Measurements from ENCODE around the gene SOAT1. TPM values are rescaled to one million over a fixed set of nuclear protein-coding genes. Genes with fewer than 3 reads are reported as not detected.

Gene SOAT1
- total RNA-seq, 1 experiment from 2014 or later: 7.5 TPM

GRCh38 chr1:179321533-179322216 lies 28.1 kb downstream of the SOAT1 start:
- Histone ChIP-seq H2BK15ac (ENCODE audit: low read depth, low read length) (no peak overlapping the region), H4K8ac (replicated peaks; ENCODE audit: insufficient read length, low read depth, low read length) (no peak overlapping the region), H3K27ac (ENCODE audit: insufficient read length, low read depth, low read length) (no peak overlapping the region), H2AK5ac (ENCODE audit: insufficient read length, low read length) (no peak overlapping the region), H2BK20ac (ENCODE audit: low read depth, low read length, poor library complexity, severe bottlenecking) (no peak overlapping the region), H3K23ac (ENCODE audit: insufficient read length, low read depth, low read length) (no peak overlapping the region), H3K23me2 (ENCODE audit: insufficient read length, low read depth, low read length, poor library complexity, severe bottlenecking) (no peaks in the 10 kb centered on the region), H3K9ac (ENCODE audit: extremely low read depth, insufficient read length, low read length) (no peak overlapping the region), H4K20me1 (ENCODE audit: control insufficient read depth, insufficient read depth, insufficient read length) (no peaks in the 10 kb centered on the region), H2AFZ (ENCODE audit: low read length) (no peak overlapping the region), H3K79me2 (ENCODE audit: insufficient read depth, low read length) (no peaks in the 10 kb centered on the region), H3K18ac (ENCODE audit: insufficient read length, low read depth, low read length) (no peak overlapping the region), H3K4me2 (ENCODE audit: insufficient read depth, insufficient read length, low read length) (no peak overlapping the region), H4K91ac (ENCODE audit: insufficient read length, low read depth, low read length) (no peak overlapping the region), H3K9me3 (ENCODE audit: control insufficient read depth, low read depth, low read length) (no peaks in the 10 kb centered on the region), H3K14ac (ENCODE audit: insufficient read depth, low read length) (no peak overlapping the region), H2BK5ac (ENCODE audit: insufficient read length, low read length) (no peak overlapping the region), H4K5ac (ENCODE audit: insufficient read length, low read depth, low read length) (no peak overlapping the region), H2BK120ac (ENCODE audit: low read depth, low read length, poor library complexity, severe bottlenecking) (no peak overlapping the region), H3K27me3 (ENCODE audit: insufficient read depth, low read length) (no peaks in the 10 kb centered on the region), H3K79me1 (ENCODE audit: insufficient read depth, low read depth, low read length, poor library complexity, severe bottlenecking) (no peaks in the 10 kb centered on the region), H3K4me1 (ENCODE audit: insufficient read depth, low read length) (no peaks in the 10 kb centered on the region), H3K56ac (ENCODE audit: insufficient read length, low read depth, low read length) (no peak overlapping the region), H3T11ph (ENCODE audit: low read length) (no peak overlapping the region), H3K4ac (ENCODE audit: low read depth, low read length) (no peak overlapping the region), H2BK12ac (ENCODE audit: insufficient read length, low read depth, low read length) (no peak overlapping the region)
- H3K4me1 Mint-ChIP-seq: peaks cover 9 to 10% of the 10 kb centered on the region in 2 experiments; a peak in 3 of 4 replicates
- WGBS (ENCODE audit: extremely low coverage, insufficient read length, low lambda C conversion rate): no CpG with 5 or more reads among the region's 5 CpGs
- peaks cover 0 to 5% (median 0%) of the 10 kb centered on the region in 3 experiments; a peak in 1 of 7 replicates for H3K36me3 Mint-ChIP-seq (ENCODE audit: insufficient read depth in 1 of 3, low read depth in 3 of 3)
- H3K27me3 Mint-ChIP-seq (ENCODE audit: low read depth): no peaks in the 10 kb centered on the region
- no peak for DNase-seq
- TF ChIP-seq, protein P1, sequence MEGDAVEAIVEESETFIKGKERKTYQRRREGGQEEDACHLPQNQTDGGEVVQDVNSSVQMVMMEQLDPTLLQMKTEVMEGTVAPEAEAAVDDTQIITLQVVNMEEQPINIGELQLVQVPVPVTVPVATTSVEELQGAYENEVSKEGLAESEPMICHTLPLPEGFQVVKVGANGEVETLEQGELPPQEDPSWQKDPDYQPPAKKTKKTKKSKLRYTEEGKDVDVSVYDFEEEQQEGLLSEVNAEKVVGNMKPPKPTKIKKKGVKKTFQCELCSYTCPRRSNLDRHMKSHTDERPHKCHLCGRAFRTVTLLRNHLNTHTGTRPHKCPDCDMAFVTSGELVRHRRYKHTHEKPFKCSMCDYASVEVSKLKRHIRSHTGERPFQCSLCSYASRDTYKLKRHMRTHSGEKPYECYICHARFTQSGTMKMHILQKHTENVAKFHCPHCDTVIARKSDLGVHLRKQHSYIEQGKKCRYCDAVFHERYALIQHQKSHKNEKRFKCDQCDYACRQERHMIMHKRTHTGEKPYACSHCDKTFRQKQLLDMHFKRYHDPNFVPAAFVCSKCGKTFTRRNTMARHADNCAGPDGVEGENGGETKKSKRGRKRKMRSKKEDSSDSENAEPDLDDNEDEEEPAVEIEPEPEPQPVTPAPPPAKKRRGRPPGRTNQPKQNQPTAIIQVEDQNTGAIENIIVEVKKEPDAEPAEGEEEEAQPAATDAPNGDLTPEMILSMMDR (conservative IDR thresholded peaks at IDR 0.05): no peak
- no peaks in the 10 kb centered on the region for H3K9me3 Mint-ChIP-seq
- H3K4me3 Mint-ChIP-seq: no peak overlapping the region
- H3K27ac Mint-ChIP-seq: no peak overlapping the region

Measured in H9 (cell line).